ENCODE results near the gene DRD2. TPM values are rescaled to one million over a fixed set of nuclear protein-coding genes. Genes with fewer than 3 reads are reported as not detected.

The DRD2 gene
- total RNA-seq, 2 experiments from 2014 or later = not detected

DNA sequence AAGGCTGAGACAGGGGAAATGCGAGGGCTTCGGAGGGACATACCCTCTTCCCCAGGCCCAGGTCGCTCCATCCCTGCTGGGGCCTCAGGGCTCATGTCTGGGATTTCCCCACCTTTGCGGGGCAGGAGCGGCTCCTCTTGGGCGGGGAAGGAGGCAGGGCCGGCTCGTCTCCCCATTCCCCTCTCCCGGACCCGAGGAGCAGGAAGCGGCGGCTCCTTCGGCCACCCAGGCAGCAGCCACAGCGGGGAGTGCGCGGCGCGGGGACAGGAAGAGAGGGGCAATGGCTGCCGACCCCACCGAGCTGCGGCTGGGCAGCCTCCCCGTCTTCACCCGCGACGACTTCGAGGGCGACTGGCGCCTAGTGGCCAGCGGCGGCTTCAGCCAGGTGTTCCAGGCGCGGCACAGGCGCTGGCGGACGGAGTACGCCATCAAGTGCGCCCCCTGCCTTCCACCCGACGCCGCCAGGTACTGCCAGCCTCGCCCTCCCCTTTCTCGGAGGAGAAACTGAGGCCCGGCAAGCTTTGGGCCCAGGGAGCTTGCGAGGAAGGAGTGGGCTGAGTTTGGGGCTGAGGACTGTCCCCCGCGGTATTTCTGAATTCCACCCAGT lies 87.5 kb downstream of the DRD2 start, which contains the start of gene ANKK1:
Gene ANKK1, plus strand, starts transcription at position 175 of the 607 bp plus-strand sequence. Its CDS starts 106 bp downstream, at position 281.
- Mint-ChIP-seq H3K4me1 (no peaks in the 10 kb centered on the region), H3K4me3 (no peak within 1 kb of the TSS), H3K27ac (no peak within 1 kb of the TSS), H3K27me3 (no peaks in the 10 kb centered on the region), H3K36me3 (peaks cover 2% of the 10 kb centered on the region), H3K9me3 (no peaks in the 10 kb centered on the region)
- peak; percentile 4 for DNase-seq

DNA sequence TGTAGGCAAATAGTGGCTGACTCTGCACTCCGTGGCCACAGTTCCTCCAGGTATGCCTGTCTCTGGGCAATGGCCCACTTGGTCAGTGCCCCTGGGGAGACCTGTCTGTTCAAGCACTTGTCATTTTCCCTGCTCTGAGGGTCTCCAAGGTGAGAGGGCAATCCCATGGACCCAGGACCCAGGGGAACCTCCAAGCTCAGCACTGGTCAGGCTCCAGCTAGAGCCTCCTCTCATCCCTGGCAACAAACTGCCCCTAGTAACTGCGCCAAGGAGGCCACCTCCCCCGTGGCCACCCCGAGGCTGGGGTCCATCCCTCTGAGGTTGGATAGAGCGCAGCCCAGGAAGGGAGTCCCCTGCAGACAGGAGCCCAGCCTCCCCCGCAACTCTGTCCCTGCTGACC lies 88.3 kb downstream of the DRD2 start:
- H3K4me3 Mint-ChIP-seq = no peak overlapping the region
- no peaks in the 10 kb centered on the region for H3K4me1 Mint-ChIP-seq
- no peak for DNase-seq
- peaks cover 2% of the 10 kb centered on the region for H3K36me3 Mint-ChIP-seq
- H3K27me3 Mint-ChIP-seq = no peaks in the 10 kb centered on the region
- H3K27ac Mint-ChIP-seq = no peak overlapping the region
- no peaks in the 10 kb centered on the region for H3K9me3 Mint-ChIP-seq

DNA sequence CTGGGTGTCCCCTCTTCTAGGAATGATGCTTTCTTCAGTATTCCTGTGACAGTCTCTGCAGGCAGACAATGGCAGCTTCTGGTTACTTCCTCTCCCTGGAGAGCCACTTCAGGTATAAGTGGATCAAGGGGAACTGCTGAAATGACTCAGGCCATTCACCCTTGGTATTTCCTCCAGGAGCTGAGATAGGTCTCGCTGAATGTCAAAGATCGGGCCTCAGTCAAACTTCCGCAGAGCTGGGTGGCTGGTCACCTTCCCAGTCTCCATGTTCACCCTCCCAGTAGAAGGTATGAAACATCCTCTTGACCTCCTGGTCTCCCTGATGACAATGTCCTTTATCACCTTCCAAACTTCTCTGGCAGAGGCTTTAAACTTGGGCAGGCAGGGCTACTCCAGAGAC lies 89.4 kb downstream of the DRD2 start:
- DNase-seq = no peak
- Mint-ChIP-seq H3K27me3 (no peaks in the 10 kb centered on the region), H3K36me3 (peaks cover 5% of the 10 kb centered on the region), H3K4me3 (no peak overlapping the region), H3K27ac (no peak overlapping the region), H3K9me3 (no peaks in the 10 kb centered on the region), H3K4me1 (no peaks in the 10 kb centered on the region)

GRCh38 chr11:113384551-113384950 lies 90.6 kb downstream of the DRD2 start:
- no peak overlapping the region for H3K27ac Mint-ChIP-seq
- H3K4me1 Mint-ChIP-seq = no peaks in the 10 kb centered on the region
- H3K36me3 Mint-ChIP-seq = peaks cover 13% of the 10 kb centered on the region
- no peaks in the 10 kb centered on the region for H3K9me3 Mint-ChIP-seq
- H3K27me3 Mint-ChIP-seq = no peaks in the 10 kb centered on the region
- no peak for DNase-seq
- no peak overlapping the region for H3K4me3 Mint-ChIP-seq

- no peak for DNase-seq
Measured at GRCh38 chr11:113382121-113382520, 93.1 kb downstream of the DRD2 start.

GRCh38 chr11:113378692-113379091 lies 96.5 kb downstream of the DRD2 start:
- peaks cover 14% of the 10 kb centered on the region for H3K36me3 Mint-ChIP-seq
- no peaks in the 10 kb centered on the region for H3K27me3 Mint-ChIP-seq
- H3K9me3 Mint-ChIP-seq = no peaks in the 10 kb centered on the region
- no peak for DNase-seq
- no peak overlapping the region for H3K4me3 Mint-ChIP-seq
- no peak overlapping the region for H3K27ac Mint-ChIP-seq
- no peaks in the 10 kb centered on the region for H3K4me1 Mint-ChIP-seq

More at GRCh38 chr11:113382121-113382520, 93.1 kb downstream of the DRD2 start:
- Mint-ChIP-seq H3K4me3 (no peak overlapping the region), H3K4me1 (no peaks in the 10 kb centered on the region), H3K27ac (no peak overlapping the region), H3K36me3 (peaks cover 13% of the 10 kb centered on the region), H3K27me3 (no peaks in the 10 kb centered on the region), H3K9me3 (no peaks in the 10 kb centered on the region)

GRCh38 chr11:113377681-113378412 lies 97.4 kb downstream of the DRD2 start:
- H3K27ac Mint-ChIP-seq = no peak overlapping the region
- H3K4me1 Mint-ChIP-seq = no peaks in the 10 kb centered on the region
- no peak for DNase-seq
- no peaks in the 10 kb centered on the region for H3K9me3 Mint-ChIP-seq
- H3K27me3 Mint-ChIP-seq = no peaks in the 10 kb centered on the region
- no peak overlapping the region for H3K4me3 Mint-ChIP-seq
- H3K36me3 Mint-ChIP-seq = peaks cover 14% of the 10 kb centered on the region

DNA sequence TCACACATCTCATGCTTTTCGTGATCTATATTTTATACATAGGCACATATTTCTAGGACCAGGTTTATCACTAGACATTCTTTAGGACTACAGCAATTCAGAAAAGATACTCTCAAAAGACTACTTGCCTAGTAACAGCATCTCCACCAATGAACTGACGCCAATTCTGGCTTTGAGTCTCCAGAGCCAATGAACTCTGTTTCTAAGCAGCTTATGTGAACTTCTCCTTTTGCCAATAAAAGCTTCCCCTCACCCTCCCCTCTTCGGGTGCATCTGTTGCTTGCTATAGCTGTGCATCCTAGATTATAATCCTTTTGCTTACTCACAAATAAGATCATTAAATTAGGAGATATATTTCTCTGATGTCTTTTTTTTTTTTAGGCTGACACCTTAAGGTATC lies 99.0 kb downstream of the DRD2 start:
- Mint-ChIP-seq H3K27ac (no peak overlapping the region), H3K36me3 (peaks cover 14% of the 10 kb centered on the region), H3K4me1 (no peaks in the 10 kb centered on the region), H3K9me3 (no peaks in the 10 kb centered on the region), H3K27me3 (no peaks in the 10 kb centered on the region), H3K4me3 (no peak overlapping the region)
- DNase-seq = no peak

GRCh38 chr11:113375402-113375801 lies 99.8 kb downstream of the DRD2 start:
- no peaks in the 10 kb centered on the region for H3K4me1 Mint-ChIP-seq
- no peak overlapping the region for H3K27ac Mint-ChIP-seq
- H3K27me3 Mint-ChIP-seq = no peaks in the 10 kb centered on the region
- no peak for DNase-seq
- H3K9me3 Mint-ChIP-seq = no peaks in the 10 kb centered on the region
- H3K36me3 Mint-ChIP-seq = peaks cover 7% of the 10 kb centered on the region
- no peak overlapping the region for H3K4me3 Mint-ChIP-seq

DNA sequence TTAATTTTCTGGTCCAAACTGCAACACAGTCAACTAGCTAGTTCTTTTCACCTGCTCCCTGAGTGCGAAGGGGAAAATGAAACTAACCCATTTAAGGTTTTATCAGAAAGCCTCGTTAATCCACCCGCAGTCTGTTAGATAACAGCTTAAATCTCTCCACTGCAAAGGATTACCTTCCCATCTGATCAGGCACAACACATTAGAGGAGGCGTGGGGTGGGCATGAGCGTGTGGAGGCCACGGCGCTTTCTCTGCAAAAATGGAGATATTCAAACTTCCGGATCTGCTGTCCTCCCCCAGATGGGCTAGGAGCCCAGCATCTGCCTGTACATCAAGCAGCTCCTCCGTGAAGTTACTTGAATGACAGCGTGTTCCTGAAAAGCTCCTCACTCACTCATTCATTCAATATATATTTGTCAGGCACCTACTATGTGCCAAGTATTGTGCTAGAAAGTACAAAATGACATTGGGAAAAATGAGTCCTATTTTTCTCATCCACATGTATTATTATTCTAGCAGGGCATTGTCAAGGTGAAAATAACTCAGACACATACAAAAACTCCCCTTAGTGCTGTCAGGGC lies 101.1 kb downstream of the DRD2 start:
- H3K4me3 Mint-ChIP-seq = no peak overlapping the region
- peaks cover 2% of the 10 kb centered on the region for H3K36me3 Mint-ChIP-seq
- no peaks in the 10 kb centered on the region for H3K9me3 Mint-ChIP-seq
- no peak for DNase-seq
- H3K4me1 Mint-ChIP-seq = no peaks in the 10 kb centered on the region
- H3K27ac Mint-ChIP-seq = no peak overlapping the region
- no peaks in the 10 kb centered on the region for H3K27me3 Mint-ChIP-seq

DNA sequence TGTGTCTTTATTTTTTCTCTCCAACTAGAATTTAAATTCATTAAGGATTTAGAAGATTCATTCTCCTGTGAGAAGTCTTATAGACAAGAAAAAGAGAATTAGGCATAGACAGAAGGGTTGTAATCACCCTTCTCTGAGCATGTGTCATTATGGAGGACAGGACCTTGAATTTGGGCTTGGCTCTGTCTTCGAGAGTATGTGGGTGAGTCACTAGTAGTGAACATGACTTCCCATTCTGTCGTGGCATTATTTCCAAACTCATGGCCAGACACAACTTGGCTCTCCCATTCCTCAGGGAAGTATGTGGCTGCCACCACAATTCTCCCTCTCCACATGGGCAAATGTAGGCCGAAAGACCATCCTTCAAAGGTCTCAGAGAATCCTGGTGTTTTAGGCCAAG lies 101.9 kb downstream of the DRD2 start:
- no peak for DNase-seq
- peaks cover 5% of the 10 kb centered on the region for H3K36me3 Mint-ChIP-seq
- H3K27me3 Mint-ChIP-seq = no peaks in the 10 kb centered on the region
- H3K9me3 Mint-ChIP-seq = no peaks in the 10 kb centered on the region
- H3K4me1 Mint-ChIP-seq = no peaks in the 10 kb centered on the region
- H3K4me3 Mint-ChIP-seq = no peak overlapping the region
- no peak overlapping the region for H3K27ac Mint-ChIP-seq

DNA sequence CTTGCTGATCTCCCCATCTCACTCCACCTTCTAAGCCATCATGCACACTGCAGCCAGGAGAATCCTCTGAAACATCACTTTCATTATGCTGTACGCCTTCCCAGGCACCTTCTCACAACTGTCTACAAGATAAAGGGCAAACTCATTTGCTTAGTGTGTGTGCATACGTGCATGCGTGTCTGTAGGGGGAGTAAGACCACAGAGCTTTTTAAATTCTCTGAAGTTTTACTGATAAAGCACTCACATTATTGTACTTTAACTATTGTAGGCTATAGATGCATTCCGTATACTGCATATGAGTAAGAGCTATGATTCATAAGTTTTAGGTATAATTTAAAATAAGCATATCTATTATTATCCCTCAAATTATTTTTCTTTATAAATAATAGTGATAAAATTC lies 102.9 kb downstream of the DRD2 start:
- Mint-ChIP-seq H3K4me3 (no peak overlapping the region), H3K4me1 (no peaks in the 10 kb centered on the region), H3K27me3 (no peaks in the 10 kb centered on the region), H3K9me3 (no peaks in the 10 kb centered on the region), H3K36me3 (peaks cover 7% of the 10 kb centered on the region), H3K27ac (no peak overlapping the region)
- DNase-seq = no peak

DNA sequence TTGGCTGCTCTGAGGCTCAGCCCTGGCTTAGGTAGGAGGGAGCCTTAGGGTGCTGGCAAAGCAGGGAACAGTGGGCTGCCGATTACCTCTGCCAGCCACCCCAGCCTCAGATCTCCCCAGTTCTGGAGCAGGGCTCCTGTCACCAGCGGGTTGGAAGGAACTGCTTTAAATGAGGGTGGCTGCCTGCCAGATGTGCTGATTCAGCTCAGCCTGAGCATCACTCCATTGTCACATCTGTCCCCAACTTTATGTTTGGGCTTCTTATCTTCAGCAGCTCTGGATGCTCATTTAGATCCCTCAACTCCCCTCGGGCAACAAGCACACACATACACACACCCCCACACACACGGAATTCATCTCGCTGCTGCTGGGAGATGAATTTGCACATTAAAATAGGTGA lies 104.6 kb downstream of the DRD2 start:
- Mint-ChIP-seq H3K36me3 (peaks cover 7% of the 10 kb centered on the region), H3K9me3 (no peaks in the 10 kb centered on the region), H3K27ac (no peak overlapping the region), H3K4me3 (no peak overlapping the region), H3K27me3 (no peaks in the 10 kb centered on the region), H3K4me1 (peaks cover 9% of the 10 kb centered on the region)
- DNase-seq = no peak

- Mint-ChIP-seq H3K27me3 (no peaks in the 10 kb centered on the region), H3K36me3 (peaks cover 5% of the 10 kb centered on the region), H3K27ac (no peak overlapping the region), H3K4me1 (peaks cover 15% of the 10 kb centered on the region), H3K4me3 (no peak overlapping the region), H3K9me3 (no peaks in the 10 kb centered on the region)
- DNase-seq = no peak
Measured at GRCh38 chr11:113369411-113369810, 105.8 kb downstream of the DRD2 start.

GRCh38 chr11:113365895-113366294 lies 109.3 kb downstream of the DRD2 start:
- no peaks in the 10 kb centered on the region for H3K27me3 Mint-ChIP-seq
- no peak for DNase-seq
- peaks cover 5% of the 10 kb centered on the region for H3K36me3 Mint-ChIP-seq
- H3K27ac Mint-ChIP-seq = peak overlapping the region; percentile 56
- H3K9me3 Mint-ChIP-seq = no peaks in the 10 kb centered on the region
- peaks cover 29% of the 10 kb centered on the region for H3K4me1 Mint-ChIP-seq
- H3K4me3 Mint-ChIP-seq = no peak overlapping the region

Data from activated naive CD8-positive, alpha-beta T cell treated with anti-CD3 and anti-CD28 coated beads for 36 hours (primary cell).